HG03558 (cell line): ENCODE data around the gene RNF111.

ENCODE experiments used
- ATAC-seq: cut with Tn5 transposase; IDR thresholded peaks from one replicate; pipeline ENCODE4 v1.9.1; 2021; ENCODE audit warnings: moderate number of reproducible peaks; ENCODE audit not compliant: unreplicated experiment; ENCODE audit errors: extremely low read depth

The RNF111 gene

GRCh38 chr15:59051873-59052861 lies 64.7 kb downstream of the RNF111 start:
- ATAC-seq = no peak

- ATAC-seq = no peak
Observed at GRCh38 chr15:59052915-59053407, 65.5 kb downstream of the RNF111 start.

GRCh38 chr15:59053482-59053881 lies 66.0 kb downstream of the RNF111 start:
- no peak for ATAC-seq

GRCh38 chr15:59059076-59059597 lies 71.7 kb downstream of the RNF111 start:
- no peak for ATAC-seq

- no peak for ATAC-seq
Observed at GRCh38 chr15:59060348-59060747, 72.9 kb downstream of the RNF111 start.

GRCh38 chr15:59063042-59063441 lies 75.6 kb downstream of the RNF111 start:
- no peak for ATAC-seq

- no peak for ATAC-seq
Observed at GRCh38 chr15:59069430-59069829, 82.0 kb downstream of the RNF111 start.

GRCh38 chr15:59074607-59075006 lies 87.1 kb downstream of the RNF111 start:
- ATAC-seq = no peak

- ATAC-seq = no peak
Observed at GRCh38 chr15:59087731-59088130, 100.3 kb downstream of the RNF111 start.

GRCh38 chr15:59094077-59094476 lies 106.6 kb downstream of the RNF111 start:
- ATAC-seq = no peak

- no peak for ATAC-seq
Observed at GRCh38 chr15:59096429-59096828, 109.0 kb downstream of the RNF111 start.

- ATAC-seq = no peak
Observed at GRCh38 chr15:59099162-59099685, 111.8 kb downstream of the RNF111 start.

- no peak for ATAC-seq
Observed at GRCh38 chr15:59104602-59104911, 117.1 kb downstream of the RNF111 start.

- peak; percentile 86 for ATAC-seq
Observed at GRCh38 chr15:59104912-59105732, 117.7 kb downstream of the RNF111 start, which contains the start of gene CCNB2. TSS of gene CCNB2 (plus strand) at chr15:59105146. CDS start at chr15:59105269, 123 bp downstream.

- ATAC-seq = no peak
Observed at GRCh38 chr15:59105854-59106253, 118.4 kb downstream of the RNF111 start.

- no peak for ATAC-seq
Observed at GRCh38 chr15:59111251-59111650, 123.8 kb downstream of the RNF111 start.

- no peak for ATAC-seq
Observed at GRCh38 chr15:59115047-59115446, 127.6 kb downstream of the RNF111 start.

- no peak for ATAC-seq
Observed at GRCh38 chr15:59116141-59116540, 128.7 kb downstream of the RNF111 start.

GRCh38 chr15:59116771-59117170 lies 129.3 kb downstream of the RNF111 start:
- ATAC-seq = no peak

- ATAC-seq = no peak
Observed at GRCh38 chr15:59119625-59120024, 132.2 kb downstream of the RNF111 start.
